Gastroesophageal sphincter (tissue), 4 donors: ENCODE results near the gene DUSP16. TPM values are rescaled to one million over a fixed set of nuclear protein-coding genes. Genes with fewer than 3 reads are reported as not detected.

Source experiments
- ATAC-seq: fragments of 150-250 bp; one replicate; pipeline ENCODE4 v1.9.1; 2016; ENCODE audit warnings: mild to moderate bottlenecking, moderate library complexity
- H3K27ac ChIP-seq, 4 donors: fragments of 200-600 bp; sonication (generic) in 3 of 4; 1 replicate in 3 of 4; 2 replicates in 1 of 4; pipeline ENCODE4 v1.5.1; 2016 to 2019
- H3K27me3 ChIP-seq: fragments of 200-600 bp; sonication (generic); one replicate; pipeline ENCODE4 v1.5.1; 2019
- H3K36me3 ChIP-seq, 2 donors: fragments of 200-600 bp; sonication (generic); one replicate each; pipeline ENCODE4 v1.5.1; 2019; ENCODE audit warnings: control low read depth in 1 of 2
- H3K4me1 ChIP-seq, 3 donors: fragments of 200-600 bp; sonication (generic); 1 replicate in 2 of 3; 2 replicates in 1 of 3; pipeline ENCODE4 v1.5.1; 2016 to 2019; ENCODE audit warnings: control low read depth in 2 of 3
- H3K4me3 ChIP-seq, 2 donors: fragments of 200-600 bp; sonication (generic); one replicate each; pipeline ENCODE4 v1.5.1; 2019; ENCODE audit warnings: mild to moderate bottlenecking in 1 of 2, moderate library complexity in 1 of 2
- H3K9me3 ChIP-seq, 3 donors: fragments of 200-600 bp; sonication (generic); one replicate each; pipeline ENCODE4 v1.5.1; 2017 to 2019; ENCODE audit warnings: control low read depth in 2 of 3
- CTCF ChIP-seq, 4 experiments: fragments of 200-600 bp in 2 of 4; fragments of 450-650 bp in 2 of 4; sonication (generic) in 1 of 4; IDR thresholded peaks; one replicate each; pipeline ENCODE4 v1.5.1; 2017 to 2019; ENCODE audit warnings: antibody characterized with exemption in 4 of 4, mild to moderate bottlenecking in 2 of 4, moderate library complexity in 2 of 4
- EP300 ChIP-seq: sonication (generic); formaldehyde crosslinking; IDR thresholded peaks from one replicate; pipeline ENCODE4 v1.6.1; 2017; ENCODE audit warnings: antibody characterized with exemption, mild to moderate bottlenecking
- POLR2A ChIP-seq, 2 donors: fragments of 450-650 bp; IDR thresholded peaks; one replicate each; pipeline ENCODE4 v1.6.1; 2017; ENCODE audit warnings: antibody characterized with exemption in 2 of 2, mild to moderate bottlenecking in 2 of 2, moderate library complexity in 1 of 2
- POLR2AphosphoS5 ChIP-seq: sonication (generic); formaldehyde crosslinking; IDR thresholded peaks from one replicate; pipeline ENCODE4 v1.6.1; 2017; ENCODE audit warnings: antibody characterized with exemption
- WGBS, 2 donors: methylation state at CpG; one replicate each; pipeline ENCODE4 v1.1.5; 2018; ENCODE audit warnings: low coverage in 1 of 2; 5-methylcytosine and 5-hydroxymethylcytosine counted together
- total RNA-seq, 4 donors: library from RNA; depleted of rRNA; stranded (reverse); fragments of >200 nt; gene quantifications; one replicate each; pipeline ENCODE4 v1.1.0, GENCODE V29; 2016

The DUSP16 gene
- total RNA-seq, 4 donors from 2014 or later: 14.7 to 20.1 (median 17.1) TPM

GRCh38 chr12:12609692-12610091, 47.0 kb upstream of the DUSP16 start:
- no peak overlapping the region for H3K27ac ChIP-seq
- peaks cover 0 to 33% (median 9%) of the 10 kb centered on the region in 3 donors for H3K4me1 ChIP-seq
- no peaks in the 10 kb centered on the region for H3K9me3 ChIP-seq
- H3K27me3 ChIP-seq: no peaks in the 10 kb centered on the region
- TF ChIP-seq CTCF (IDR thresholded peaks at IDR 0.05): no peak
- TF ChIP-seq EP300: no peak
- TF ChIP-seq POLR2A (IDR thresholded peaks at IDR 0.05): no peak
- TF ChIP-seq POLR2AphosphoS5: no peak
- H3K4me3 ChIP-seq: no peak overlapping the region
- 88 to 97% methylated on average over 2 to 3 of the region's 3 CpGs for WGBS, 2 donors
- no peak for ATAC-seq
- no peaks in the 10 kb centered on the region for H3K36me3 ChIP-seq

- no peak for ATAC-seq
- Histone ChIP-seq H3K27me3 (no peaks in the 10 kb centered on the region), H3K36me3 (no peaks in the 10 kb centered on the region), H3K9me3 (no peaks in the 10 kb centered on the region), H3K4me3 (no peak overlapping the region), H3K4me1 (peaks cover 0 to 21% (median 9%) of the 10 kb centered on the region in 3 donors), H3K27ac (no peak overlapping the region)
- TF ChIP-seq POLR2AphosphoS5: no peak
- TF ChIP-seq EP300: no peak
- 80% methylated on average over 1 of the region's 1 CpG; no CpG with 5 or more reads in 1 of the 2 donors for WGBS, 2 donors
Observed at GRCh38 chr12:12608557-12608957, 45.9 kb upstream of the DUSP16 start.

- Histone ChIP-seq H3K9me3 (no peaks in the 10 kb centered on the region), H3K4me1 (peaks cover 0 to 6% (median 0%) of the 10 kb centered on the region in 3 donors), H3K36me3 (no peaks in the 10 kb centered on the region), H3K27ac (no peak overlapping the region), H3K4me3 (no peak overlapping the region), H3K27me3 (no peaks in the 10 kb centered on the region)
- 62 to 64% methylated on average over 7 of the region's 7 CpGs for WGBS, 2 donors
- no peak for ATAC-seq
- TF ChIP-seq EP300 (no peak), POLR2AphosphoS5 (no peak), CTCF (IDR thresholded peaks at IDR 0.05) (no peak), POLR2A (IDR thresholded peaks at IDR 0.05) (no peak)
Observed at GRCh38 chr12:12606781-12607589, 44.3 kb upstream of the DUSP16 start.

- 68 to 93% methylated on average over 3 to 5 of the region's 5 CpGs for WGBS, 2 donors
- TF ChIP-seq POLR2A (IDR thresholded peaks at IDR 0.05) (no peak), EP300 (no peak), CTCF (IDR thresholded peaks at IDR 0.05) (no peak), POLR2AphosphoS5 (no peak)
- no peak overlapping the region for H3K27ac ChIP-seq
- H3K4me3 ChIP-seq: no peak overlapping the region
- H3K27me3 ChIP-seq: no peaks in the 10 kb centered on the region
- H3K9me3 ChIP-seq: no peaks in the 10 kb centered on the region
- no peaks in the 10 kb centered on the region for H3K4me1 ChIP-seq
- no peak for ATAC-seq
- H3K36me3 ChIP-seq: no peaks in the 10 kb centered on the region
Observed at GRCh38 chr12:12604740-12605139, 42.1 kb upstream of the DUSP16 start.

GRCh38 chr12:12600659-12601058, 38.0 kb upstream of the DUSP16 start:
- ATAC-seq: no peak
- no peaks in the 10 kb centered on the region for H3K27me3 ChIP-seq
- no peak overlapping the region for H3K27ac ChIP-seq
- no peak for TF ChIP-seq EP300
- TF ChIP-seq POLR2A (IDR thresholded peaks at IDR 0.05): no peak
- no peak for TF ChIP-seq POLR2AphosphoS5
- TF ChIP-seq CTCF (IDR thresholded peaks at IDR 0.05): no peak
- 77 to 83% methylated on average over 5 to 7 of the region's 8 CpGs for WGBS, 2 donors
- no peaks in the 10 kb centered on the region for H3K4me1 ChIP-seq
- no peaks in the 10 kb centered on the region for H3K36me3 ChIP-seq
- H3K9me3 ChIP-seq: no peaks in the 10 kb centered on the region
- no peak overlapping the region for H3K4me3 ChIP-seq
